ENCODE results near the gene LLGL1. TPM values are rescaled to one million over a fixed set of nuclear protein-coding genes. Genes with fewer than 3 reads are reported as not detected.

The LLGL1 gene
- total RNA-seq, 2 donors from 2014 or later = 6.6 to 11.4 TPM

- Histone ChIP-seq H3K27me3 (no peaks in the 10 kb centered on the region), H3K36me3 (replicated peaks in 1 of 2; ENCODE audit: insufficient read depth in 1 of 2, low read depth in 2 of 2) (peaks cover 0 to 9% of the 10 kb centered on the region in 2 donors), H3K4me1 (peaks cover 31% of the 10 kb centered on the region), H3K9me3 (no peaks in the 10 kb centered on the region), H3K4me3 (no peak overlapping the region), H3K27ac (no peak overlapping the region)
- DNase-seq (no peak), ATAC-seq (no peak)
- TF ChIP-seq POLR2A (IDR thresholded peaks at IDR 0.05) = no peak
- WGBS, 2 donors = 63% methylated on average over 3 of the region's 3 CpGs
- intact Hi-C loops (cut with DNase I) = no loop called here
These were observed 27.8 kb upstream of the LLGL1 start for GRCh38 chr17:18197535-18198194.

- DNase-seq = no peak
- no peak for TF ChIP-seq CTCF (IDR thresholded peaks at IDR 0.05)
- ATAC-seq = no peak
- WGBS, 2 donors = 0 to 41% methylated on average over 1 to 4 of the region's 4 CpGs
- H3K36me3 ChIP-seq (replicated peaks in 1 of 2; ENCODE audit: insufficient read depth in 1 of 2, low read depth in 2 of 2) = peaks cover 0 to 9% of the 10 kb centered on the region in 2 donors
- H3K27me3 ChIP-seq = no peaks in the 10 kb centered on the region
- no peaks in the 10 kb centered on the region for H3K9me3 ChIP-seq
- no peak overlapping the region for H3K27ac ChIP-seq
- intact Hi-C loops (cut with DNase I) = no loop called here
- H3K4me1 ChIP-seq = peaks cover 36% of the 10 kb centered on the region
- H3K4me3 ChIP-seq = no peak overlapping the region
These were observed 26.9 kb upstream of the LLGL1 start for GRCh38 chr17:18198530-18198929.

GRCh38 chr17:18201108-18201507, 24.3 kb upstream of the LLGL1 start:
- WGBS, 2 donors = 75 to 88% methylated on average over 4 of the region's 4 CpGs
- ATAC-seq (no peak), DNase-seq (no peak)
- Histone ChIP-seq H3K36me3 (replicated peaks in 1 of 2; ENCODE audit: insufficient read depth in 1 of 2, low read depth in 2 of 2) (peaks cover 0 to under 1% of the 10 kb centered on the region in 2 donors), H3K4me3 (no peak overlapping the region), H3K27me3 (no peaks in the 10 kb centered on the region), H3K4me1 (peaks cover 49% of the 10 kb centered on the region), H3K27ac (no peak overlapping the region), H3K9me3 (no peaks in the 10 kb centered on the region)
- TF ChIP-seq POLR2A (IDR thresholded peaks at IDR 0.05) (no peak), CTCF (IDR thresholded peaks at IDR 0.05) (no peak)
- intact Hi-C loops (cut with DNase I) = no loop called here

GRCh38 chr17:18203308-18203707, 22.1 kb upstream of the LLGL1 start:
- H3K4me1 ChIP-seq = peaks cover 43% of the 10 kb centered on the region
- H3K27me3 ChIP-seq = no peaks in the 10 kb centered on the region
- intact Hi-C loops (cut with DNase I) = no loop called here
- no peak overlapping the region for H3K4me3 ChIP-seq
- peaks cover 0 to 7% of the 10 kb centered on the region in 2 donors for H3K36me3 ChIP-seq (replicated peaks in 1 of 2; ENCODE audit: insufficient read depth in 1 of 2, low read depth in 2 of 2)
- H3K27ac ChIP-seq = no peak overlapping the region
- WGBS, 2 donors = 66 to 73% methylated on average over 6 to 7 of the region's 7 CpGs
- DNase-seq (no peak), ATAC-seq (no peak)
- no peak for TF ChIP-seq POLR2A (IDR thresholded peaks at IDR 0.05)
- TF ChIP-seq CTCF (IDR thresholded peaks at IDR 0.05) = no peak
- H3K9me3 ChIP-seq = no peaks in the 10 kb centered on the region

GRCh38 chr17:18205861-18206260, 19.6 kb upstream of the LLGL1 start:
- no peak overlapping the region for H3K4me3 ChIP-seq
- intact Hi-C loops (cut with DNase I) = no loop called here
- DNase-seq = no peak
- no peak for ATAC-seq
- TF ChIP-seq CTCF (IDR thresholded peaks at IDR 0.05) (no peak), POLR2A (IDR thresholded peaks at IDR 0.05) (no peak)
- H3K27ac ChIP-seq = no peak overlapping the region
- H3K27me3 ChIP-seq = no peaks in the 10 kb centered on the region
- no peaks in the 10 kb centered on the region for H3K9me3 ChIP-seq
- peaks cover 14 to 22% of the 10 kb centered on the region in 2 donors for H3K36me3 ChIP-seq (replicated peaks in 1 of 2; ENCODE audit: insufficient read depth in 1 of 2, low read depth in 2 of 2)
- 50 to 61% methylated on average over 2 of the region's 2 CpGs for WGBS, 2 donors
- peaks cover 31% of the 10 kb centered on the region for H3K4me1 ChIP-seq

Data from body of pancreas (tissue), 4 donors.